ENCODE data around the gene AXL. TPM values are rescaled to one million over a fixed set of nuclear protein-coding genes. Genes with fewer than 3 reads are reported as not detected.

Gene AXL
- total RNA-seq, 2 experiments from 2014 or later = 0.05 to 0.29 TPM

- Mint-ChIP-seq H3K36me3 (peaks cover 16% of the 10 kb centered on the region), H3K27ac (peak overlapping the region; percentile 99), H3K4me1 (peaks cover 22% of the 10 kb centered on the region), H3K4me3 (peak overlapping the region; percentile 79), H3K27me3 (no peaks in the 10 kb centered on the region), H3K9me3 (ENCODE audit: low read depth) (no peaks in the 10 kb centered on the region)
- DNase-seq (no peak), ATAC-seq (no peak)
- CTCF ChIA-PET = interaction anchor here (1.0 to 8.7 kb wide), 10 partner anchors 37 to 117 kb away, joined by 3 to 110 read pairs (median 4); partner anchors contain the start of genes B9D2 and CCDC97
These were observed 42.6 kb downstream of the AXL start for GRCh38 chr19:41261474-41262190.

- Mint-ChIP-seq H3K9me3 (ENCODE audit: low read depth) (no peaks in the 10 kb centered on the region), H3K27ac (peak overlapping the region; percentile 99), H3K27me3 (no peaks in the 10 kb centered on the region), H3K4me3 (peak overlapping the region; percentile 79), H3K4me1 (peaks cover 36% of the 10 kb centered on the region), H3K36me3 (peaks cover 26% of the 10 kb centered on the region)
- ATAC-seq (peak; percentile 34), DNase-seq (peak; percentile 94)
- CTCF ChIA-PET = interaction anchor here (0.8 to 8.7 kb wide), 21 partner anchors 12 to 659 kb away, joined by 3 to 110 read pairs (median 7); partner anchors contain the start of genes AXL, CCDC97 and DMAC2
These were observed 44.2 kb downstream of the AXL start for GRCh38 chr19:41263042-41263849.

GRCh38 chr19:41263850-41264580, 45.0 kb downstream of the AXL start, which contains the start of gene HNRNPUL1:
TSS of gene HNRNPUL1 (plus strand) at chr19:41264372. CDS start at chr19:41264504, 132 bp downstream.
- ATAC-seq (peak; percentile 68), DNase-seq (peak; percentile 99)
- CTCF ChIA-PET = interaction anchor here (0.8 to 8.7 kb wide), 18 partner anchors 11 to 660 kb away, joined by 3 to 110 read pairs (median 7); partner anchors contain the start of genes CCDC97 and DMAC2
- no peaks in the 10 kb centered on the region for H3K27me3 Mint-ChIP-seq
- peaks cover 36% of the 10 kb centered on the region for H3K4me1 Mint-ChIP-seq
- no peaks in the 10 kb centered on the region for H3K9me3 Mint-ChIP-seq (ENCODE audit: low read depth)
- H3K4me3 Mint-ChIP-seq = peak within 1 kb of the TSS; percentile 79
- peak within 1 kb of the TSS; percentile 99 for H3K27ac Mint-ChIP-seq
- peaks cover 31% of the 10 kb centered on the region for H3K36me3 Mint-ChIP-seq

- Mint-ChIP-seq H3K36me3 (peaks cover 34% of the 10 kb centered on the region), H3K9me3 (ENCODE audit: low read depth) (no peaks in the 10 kb centered on the region), H3K4me1 (peaks cover 36% of the 10 kb centered on the region), H3K4me3 (peak overlapping the region; percentile 79), H3K27ac (peak overlapping the region; percentile 99), H3K27me3 (no peaks in the 10 kb centered on the region)
- CTCF ChIA-PET = interaction anchor here (1.3 to 8.7 kb wide), 11 partner anchors 34 to 630 kb away, joined by 3 to 110 read pairs (median 9); partner anchors contain the start of genes CCDC97 and DMAC2
- ATAC-seq (no peak), DNase-seq (peak; percentile 74)
These were observed 45.8 kb downstream of the AXL start for GRCh38 chr19:41264581-41265394.

GRCh38 chr19:41265395-41266153, 46.6 kb downstream of the AXL start:
- CTCF ChIA-PET = interaction anchor here (1.3 to 8.7 kb wide), 5 partner anchors 11 to 89 kb away, joined by 5 to 110 read pairs (median 8); partner anchors contain the start of gene CCDC97
- H3K27me3 Mint-ChIP-seq = no peaks in the 10 kb centered on the region
- ATAC-seq (no peak), DNase-seq (peak; percentile 45)
- peaks cover 36% of the 10 kb centered on the region for H3K4me1 Mint-ChIP-seq
- peaks cover 34% of the 10 kb centered on the region for H3K36me3 Mint-ChIP-seq
- peak overlapping the region; percentile 99 for H3K27ac Mint-ChIP-seq
- peak overlapping the region; percentile 79 for H3K4me3 Mint-ChIP-seq
- no peaks in the 10 kb centered on the region for H3K9me3 Mint-ChIP-seq (ENCODE audit: low read depth)

GRCh38 chr19:41269055-41269454, 50.0 kb downstream of the AXL start:
- Mint-ChIP-seq H3K36me3 (peaks cover 63% of the 10 kb centered on the region), H3K9me3 (ENCODE audit: low read depth) (no peaks in the 10 kb centered on the region), H3K4me1 (peaks cover 24% of the 10 kb centered on the region), H3K4me3 (no peak overlapping the region), H3K27me3 (no peaks in the 10 kb centered on the region), H3K27ac (no peak overlapping the region)
- ATAC-seq (no peak), DNase-seq (no peak)
- CTCF ChIA-PET = interaction anchor here (0.7 kb wide), 1 partner anchor 523 kb away, joined by 5 read pairs; no protein-coding TSS in a partner anchor

GRCh38 chr19:41269571-41269970, 50.5 kb downstream of the AXL start:
- Mint-ChIP-seq H3K27ac (no peak overlapping the region), H3K27me3 (no peaks in the 10 kb centered on the region), H3K4me3 (no peak overlapping the region), H3K36me3 (peaks cover 66% of the 10 kb centered on the region), H3K4me1 (peaks cover 24% of the 10 kb centered on the region), H3K9me3 (ENCODE audit: low read depth) (no peaks in the 10 kb centered on the region)
- ATAC-seq (no peak), DNase-seq (no peak)
- CTCF ChIA-PET = interaction anchor here (0.7 kb wide), 1 partner anchor 524 kb away, joined by 5 read pairs; no protein-coding TSS in a partner anchor

- Mint-ChIP-seq H3K36me3 (peaks cover 62% of the 10 kb centered on the region), H3K27ac (no peak overlapping the region), H3K27me3 (no peaks in the 10 kb centered on the region), H3K9me3 (ENCODE audit: low read depth) (no peaks in the 10 kb centered on the region), H3K4me3 (no peak overlapping the region), H3K4me1 (peaks cover under 1% of the 10 kb centered on the region)
- ATAC-seq = no peak
- CTCF ChIA-PET = no interaction called here
- DNase-seq = no peak
These were observed 54.1 kb downstream of the AXL start for GRCh38 chr19:41273076-41273475.

GRCh38 chr19:41274802-41275201, 55.8 kb downstream of the AXL start:
- H3K4me1 Mint-ChIP-seq = no peaks in the 10 kb centered on the region
- CTCF ChIA-PET = interaction anchor here (1.0 to 1.4 kb wide), 3 partner anchors 11 to 78 kb away, joined by 3 read pairs; no protein-coding TSS in a partner anchor
- ATAC-seq = no peak
- H3K36me3 Mint-ChIP-seq = peaks cover 67% of the 10 kb centered on the region
- H3K27ac Mint-ChIP-seq = no peak overlapping the region
- no peak overlapping the region for H3K4me3 Mint-ChIP-seq
- no peak for DNase-seq
- no peaks in the 10 kb centered on the region for H3K9me3 Mint-ChIP-seq (ENCODE audit: low read depth)
- no peaks in the 10 kb centered on the region for H3K27me3 Mint-ChIP-seq

GRCh38 chr19:41276231-41276630, 57.2 kb downstream of the AXL start:
- Mint-ChIP-seq H3K9me3 (ENCODE audit: low read depth) (no peaks in the 10 kb centered on the region), H3K4me1 (no peaks in the 10 kb centered on the region), H3K27me3 (no peaks in the 10 kb centered on the region), H3K36me3 (peaks cover 72% of the 10 kb centered on the region), H3K4me3 (no peak overlapping the region), H3K27ac (peak overlapping the region; percentile 4)
- ATAC-seq (no peak), DNase-seq (no peak)
- CTCF ChIA-PET = interaction anchor here (1.7 kb wide), 1 partner anchor 10 kb away, joined by 5 read pairs; no protein-coding TSS in a partner anchor

- H3K27me3 Mint-ChIP-seq = no peaks in the 10 kb centered on the region
- no peak overlapping the region for H3K27ac Mint-ChIP-seq
- CTCF ChIA-PET = interaction anchor here (1.3 kb wide), 1 partner anchor 15 kb away, joined by 4 read pairs; no protein-coding TSS in a partner anchor
- H3K4me3 Mint-ChIP-seq = no peak overlapping the region
- H3K9me3 Mint-ChIP-seq (ENCODE audit: low read depth) = no peaks in the 10 kb centered on the region
- peaks cover 62% of the 10 kb centered on the region for H3K36me3 Mint-ChIP-seq
- DNase-seq (no peak), ATAC-seq (no peak)
- no peaks in the 10 kb centered on the region for H3K4me1 Mint-ChIP-seq
These were observed 59.5 kb downstream of the AXL start for GRCh38 chr19:41278478-41278877.
